HL-60 (cell line): ENCODE measurements around the gene RRH.

Experiments used
- DNase-seq, 2 experiments: peaks; one replicate each; pipeline ENCODE4 v3.0.0-alpha.2; 2010 to 2020; ENCODE audit warnings: low read depth in 1 of 2, low spot score in 1 of 2
- H3K27ac ChIP-seq: fragments of 250-450 bp; sonication (Bioruptor Pico); replicated peaks from 2 replicates; pipeline ENCODE4 v1.5.1; 2020; ENCODE audit warnings: mild to moderate bottlenecking, moderate library complexity
- H3K27me3 ChIP-seq: fragments of 250-450 bp; sonication (Bioruptor Pico); 2 replicates; pipeline ENCODE4 v1.5.1; 2021; ENCODE audit warnings: mild to moderate bottlenecking, moderate library complexity; ENCODE audit not compliant: insufficient read depth, poor library complexity, severe bottlenecking
- H3K4me3 ChIP-seq: replicated peaks from 2 replicates; pipeline ENCODE4 v1.5.1; 2011; ENCODE audit warnings: mild to moderate bottlenecking, control low read depth, low read length; ENCODE audit not compliant: insufficient read depth
- GABPA ChIP-seq: IDR thresholded peaks from 2 replicates; pipeline ENCODE4 v1.6.1; 2012; ENCODE audit warnings: low read depth
- POLR2AphosphoS5 ChIP-seq: IDR thresholded peaks from 2 replicates; pipeline ENCODE4 v1.6.1; 2012; ENCODE audit warnings: low read depth
- SPI1 ChIP-seq: IDR thresholded peaks from 2 replicates; pipeline ENCODE4 v1.6.1; 2012; ENCODE audit warnings: low read depth, mild to moderate bottlenecking, borderline replicate concordance
- TF ChIP-seq, protein P1 (sequence below): IDR thresholded peaks from 2 replicates; pipeline ENCODE4 v1.6.1; 2012; ENCODE audit warnings: low read depth; ENCODE audit not compliant: insufficient replicate concordance
- TF ChIP-seq, protein P2 (sequence below): IDR thresholded peaks from one replicate; pipeline ENCODE4 v1.5.1; 2011; ENCODE audit warnings: low read length, control low read depth, inconsistent platforms; ENCODE audit not compliant: insufficient read depth

RRH gene

DNA sequence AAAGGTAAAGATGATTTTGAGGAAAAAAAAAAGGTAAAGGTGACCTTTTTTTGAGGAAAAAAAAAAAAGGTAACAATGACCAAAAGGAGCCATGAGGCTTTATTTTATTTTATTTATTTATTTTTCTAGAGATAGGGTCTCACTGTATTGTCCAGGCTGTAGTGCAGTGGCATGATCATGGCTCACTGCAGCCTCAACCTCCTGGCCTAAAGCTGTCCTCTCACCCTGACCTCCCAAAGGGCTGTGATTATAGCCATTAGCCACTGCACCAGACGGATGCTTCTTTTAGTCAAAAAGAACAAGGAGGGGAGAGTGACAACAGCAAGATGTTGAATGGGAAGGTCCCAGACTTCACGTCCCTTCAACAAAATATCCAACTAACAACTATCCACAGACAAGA, 50.6 kb downstream of the RRH start:
- H3K27me3 ChIP-seq: no peaks in the 10 kb centered on the region
- H3K27ac ChIP-seq: no peak overlapping the region
- DNase-seq: no peak
- TF ChIP-seq GABPA: no peak
- TF ChIP-seq, protein P1, sequence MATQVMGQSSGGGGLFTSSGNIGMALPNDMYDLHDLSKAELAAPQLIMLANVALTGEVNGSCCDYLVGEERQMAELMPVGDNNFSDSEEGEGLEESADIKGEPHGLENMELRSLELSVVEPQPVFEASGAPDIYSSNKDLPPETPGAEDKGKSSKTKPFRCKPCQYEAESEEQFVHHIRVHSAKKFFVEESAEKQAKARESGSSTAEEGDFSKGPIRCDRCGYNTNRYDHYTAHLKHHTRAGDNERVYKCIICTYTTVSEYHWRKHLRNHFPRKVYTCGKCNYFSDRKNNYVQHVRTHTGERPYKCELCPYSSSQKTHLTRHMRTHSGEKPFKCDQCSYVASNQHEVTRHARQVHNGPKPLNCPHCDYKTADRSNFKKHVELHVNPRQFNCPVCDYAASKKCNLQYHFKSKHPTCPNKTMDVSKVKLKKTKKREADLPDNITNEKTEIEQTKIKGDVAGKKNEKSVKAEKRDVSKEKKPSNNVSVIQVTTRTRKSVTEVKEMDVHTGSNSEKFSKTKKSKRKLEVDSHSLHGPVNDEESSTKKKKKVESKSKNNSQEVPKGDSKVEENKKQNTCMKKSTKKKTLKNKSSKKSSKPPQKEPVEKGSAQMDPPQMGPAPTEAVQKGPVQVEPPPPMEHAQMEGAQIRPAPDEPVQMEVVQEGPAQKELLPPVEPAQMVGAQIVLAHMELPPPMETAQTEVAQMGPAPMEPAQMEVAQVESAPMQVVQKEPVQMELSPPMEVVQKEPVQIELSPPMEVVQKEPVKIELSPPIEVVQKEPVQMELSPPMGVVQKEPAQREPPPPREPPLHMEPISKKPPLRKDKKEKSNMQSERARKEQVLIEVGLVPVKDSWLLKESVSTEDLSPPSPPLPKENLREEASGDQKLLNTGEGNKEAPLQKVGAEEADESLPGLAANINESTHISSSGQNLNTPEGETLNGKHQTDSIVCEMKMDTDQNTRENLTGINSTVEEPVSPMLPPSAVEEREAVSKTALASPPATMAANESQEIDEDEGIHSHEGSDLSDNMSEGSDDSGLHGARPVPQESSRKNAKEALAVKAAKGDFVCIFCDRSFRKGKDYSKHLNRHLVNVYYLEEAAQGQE: no peak
- no peak for TF ChIP-seq SPI1
- no peak for TF ChIP-seq POLR2AphosphoS5
- TF ChIP-seq, protein P2, sequence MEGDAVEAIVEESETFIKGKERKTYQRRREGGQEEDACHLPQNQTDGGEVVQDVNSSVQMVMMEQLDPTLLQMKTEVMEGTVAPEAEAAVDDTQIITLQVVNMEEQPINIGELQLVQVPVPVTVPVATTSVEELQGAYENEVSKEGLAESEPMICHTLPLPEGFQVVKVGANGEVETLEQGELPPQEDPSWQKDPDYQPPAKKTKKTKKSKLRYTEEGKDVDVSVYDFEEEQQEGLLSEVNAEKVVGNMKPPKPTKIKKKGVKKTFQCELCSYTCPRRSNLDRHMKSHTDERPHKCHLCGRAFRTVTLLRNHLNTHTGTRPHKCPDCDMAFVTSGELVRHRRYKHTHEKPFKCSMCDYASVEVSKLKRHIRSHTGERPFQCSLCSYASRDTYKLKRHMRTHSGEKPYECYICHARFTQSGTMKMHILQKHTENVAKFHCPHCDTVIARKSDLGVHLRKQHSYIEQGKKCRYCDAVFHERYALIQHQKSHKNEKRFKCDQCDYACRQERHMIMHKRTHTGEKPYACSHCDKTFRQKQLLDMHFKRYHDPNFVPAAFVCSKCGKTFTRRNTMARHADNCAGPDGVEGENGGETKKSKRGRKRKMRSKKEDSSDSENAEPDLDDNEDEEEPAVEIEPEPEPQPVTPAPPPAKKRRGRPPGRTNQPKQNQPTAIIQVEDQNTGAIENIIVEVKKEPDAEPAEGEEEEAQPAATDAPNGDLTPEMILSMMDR: no peak
- H3K4me3 ChIP-seq: no peak overlapping the region

DNA sequence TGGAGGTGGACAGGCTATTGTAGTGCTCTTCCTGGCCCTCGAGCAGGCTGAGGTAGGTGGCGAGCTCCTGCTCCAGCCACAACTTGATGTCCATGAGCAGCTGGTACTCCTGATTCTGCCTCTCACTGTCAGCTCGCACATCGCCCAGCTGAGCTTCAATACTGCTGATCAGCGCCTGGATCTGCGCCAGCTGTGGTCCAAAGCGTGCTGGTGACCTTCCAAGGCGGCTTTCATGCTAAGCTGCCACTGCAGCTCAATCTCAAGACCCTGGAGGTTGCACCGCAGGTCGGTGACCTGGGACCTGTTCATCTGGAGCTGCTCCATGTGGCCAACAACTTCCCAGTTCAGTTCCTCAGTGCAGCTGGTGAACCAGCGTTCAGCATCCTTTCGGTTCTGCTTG, 51.3 kb downstream of the RRH start:
- Histone ChIP-seq H3K4me3 (no peak overlapping the region), H3K27ac (no peak overlapping the region), H3K27me3 (no peaks in the 10 kb centered on the region)
- no peak for DNase-seq
- TF ChIP-seq GABPA: no peak
- TF ChIP-seq SPI1: no peak
- no peak for TF ChIP-seq POLR2AphosphoS5
- TF ChIP-seq, protein P1: no peak
- TF ChIP-seq, protein P2: no peak

DNA sequence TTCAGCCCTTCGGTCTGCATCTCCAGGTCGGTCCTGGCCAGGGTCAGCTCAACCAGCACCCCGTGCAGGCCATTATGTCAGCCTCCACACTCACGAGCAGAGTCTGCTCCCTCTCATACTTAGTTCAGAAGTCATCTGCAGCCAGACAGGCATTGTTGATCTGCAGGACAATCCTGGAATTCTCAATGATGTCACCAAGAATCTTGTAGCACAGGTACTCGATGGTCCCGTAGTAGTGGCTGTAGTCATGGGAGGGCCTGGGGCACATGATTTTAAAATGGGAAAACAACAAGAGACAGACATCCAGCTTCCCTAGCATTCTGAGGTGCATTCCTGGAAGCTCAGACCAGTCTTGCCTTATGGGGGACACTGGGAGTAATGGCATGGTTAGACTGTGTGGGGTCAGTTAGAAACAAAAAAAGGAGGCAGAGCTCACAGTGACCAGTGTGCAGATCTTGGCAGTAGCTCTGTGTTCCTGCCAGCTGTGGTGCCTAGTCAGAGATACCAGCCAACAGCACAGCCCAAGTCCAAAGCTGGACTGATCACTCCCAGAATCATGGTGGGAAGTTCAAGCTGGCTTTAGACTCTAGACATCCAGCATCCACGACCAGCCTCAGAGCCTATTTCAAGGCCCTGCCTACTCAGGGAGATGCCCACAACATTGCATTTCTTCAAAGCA, 52.0 kb downstream of the RRH start:
- no peaks in the 10 kb centered on the region for H3K27me3 ChIP-seq
- H3K4me3 ChIP-seq: no peak overlapping the region
- no peak overlapping the region for H3K27ac ChIP-seq
- TF ChIP-seq POLR2AphosphoS5: no peak
- TF ChIP-seq, protein P1: no peak
- TF ChIP-seq SPI1: no peak
- no peak for TF ChIP-seq GABPA
- TF ChIP-seq, protein P2: no peak
- no peak for DNase-seq
